NT2/D1 (cell line): ENCODE measurements around the gene SGPL1.

Experiments used
- SUZ12 ChIP-seq: IDR thresholded peaks from 2 replicates; pipeline ENCODE4 v1.6.1; 2011; ENCODE audit not compliant: insufficient read length, insufficient read depth; ENCODE audit errors: extremely low read depth
- YY1 ChIP-seq: IDR thresholded peaks from 2 replicates; pipeline ENCODE4 v1.6.1; 2011; ENCODE audit not compliant: insufficient read length, insufficient read depth
- ZNF274 ChIP-seq: IDR thresholded peaks from 2 replicates; pipeline ENCODE4 v1.6.1; 2011; ENCODE audit warnings: mild to moderate bottlenecking, low read depth, low read length

- TF ChIP-seq ZNF274 = no peak
- TF ChIP-seq YY1 = no peak
- TF ChIP-seq SUZ12 = no peak
These were observed 21.9 kb downstream of the SGPL1 start for GRCh38 chr10:70837660-70838059.
